HEK293 (cell line): ENCODE measurements around the gene DPM1.

Experiments
- ATF2 ChIP-seq: fragments of 450-650 bp; formaldehyde crosslinking; IDR thresholded peaks from 2 replicates; pipeline ENCODE4 v1.5.1; 2016; ENCODE audit warnings: missing biosample characterization, missing genetic modification characterization, low read depth
- PATZ1 ChIP-seq: fragments of 450-650 bp; formaldehyde crosslinking; IDR thresholded peaks from 2 replicates; pipeline ENCODE4 v1.5.1; 2016; ENCODE audit warnings: missing biosample characterization, missing genetic modification characterization
- SALL2 ChIP-seq: fragments of 450-650 bp; formaldehyde crosslinking; IDR thresholded peaks from 2 replicates; pipeline ENCODE4 v1.5.0; 2017; ENCODE audit warnings: missing biosample characterization, mild to moderate bottlenecking, missing genetic modification characterization, borderline replicate concordance
- SP3 ChIP-seq: fragments of 450-650 bp; formaldehyde crosslinking; IDR thresholded peaks from 2 replicates; pipeline ENCODE4 v1.5.1; 2016; ENCODE audit warnings: missing biosample characterization, missing genetic modification characterization
- YY1 ChIP-seq: fragments of 450-650 bp; formaldehyde crosslinking; IDR thresholded peaks from 2 replicates; pipeline ENCODE4 v1.5.1; 2018; ENCODE audit warnings: missing biosample characterization, missing genetic modification characterization
- ZBTB48 ChIP-seq: fragments of 450-650 bp; formaldehyde crosslinking; IDR thresholded peaks from 2 replicates; pipeline ENCODE4 v1.5.1; 2016; ENCODE audit warnings: missing biosample characterization, missing genetic modification characterization
- ZBTB8A ChIP-seq: fragments of 450-650 bp; formaldehyde crosslinking; IDR thresholded peaks from 2 replicates; pipeline ENCODE4 v1.5.1; 2016; ENCODE audit warnings: missing biosample characterization, missing genetic modification characterization
- ZNF155 ChIP-seq: fragments of 450-650 bp; formaldehyde crosslinking; IDR thresholded peaks from 2 replicates; pipeline ENCODE4 v1.5.1; 2016; ENCODE audit warnings: missing biosample characterization, missing genetic modification characterization
- ZNF16 ChIP-seq: fragments of 450-650 bp; formaldehyde crosslinking; IDR thresholded peaks from 2 replicates; pipeline ENCODE4 v1.5.1; 2016; ENCODE audit warnings: low read depth, missing biosample characterization, missing genetic modification characterization
- ZNF19 ChIP-seq: fragments of 450-650 bp; formaldehyde crosslinking; IDR thresholded peaks from 2 replicates; pipeline ENCODE4; 2016; ENCODE audit warnings: missing biosample characterization, missing genetic modification characterization, low read depth
- ZNF211 ChIP-seq: fragments of 450-650 bp; formaldehyde crosslinking; IDR thresholded peaks from 2 replicates; pipeline ENCODE4 v1.5.1; 2016; ENCODE audit warnings: low read depth, missing biosample characterization, missing genetic modification characterization
- ZNF214 ChIP-seq: fragments of 450-650 bp; formaldehyde crosslinking; IDR thresholded peaks from 2 replicates; pipeline ENCODE4 v1.5.1; 2017; ENCODE audit warnings: missing biosample characterization, mild to moderate bottlenecking, missing genetic modification characterization, borderline replicate concordance
- ZNF23 ChIP-seq: fragments of 450-650 bp; formaldehyde crosslinking; IDR thresholded peaks from 2 replicates; pipeline ENCODE4 v1.5.1; 2016; ENCODE audit warnings: missing biosample characterization, missing genetic modification characterization, borderline replicate concordance
- ZNF280C ChIP-seq: fragments of 450-650 bp; formaldehyde crosslinking; IDR thresholded peaks from 2 replicates; pipeline ENCODE4 v1.5.1; 2016; ENCODE audit warnings: missing biosample characterization, missing genetic modification characterization
- ZNF280D ChIP-seq: fragments of 450-650 bp; formaldehyde crosslinking; IDR thresholded peaks from 2 replicates; pipeline ENCODE4 v1.5.1; 2016; ENCODE audit warnings: missing biosample characterization, missing genetic modification characterization
- ZNF292 ChIP-seq: fragments of 450-650 bp; formaldehyde crosslinking; IDR thresholded peaks from 2 replicates; pipeline ENCODE4 v1.5.1; 2016; ENCODE audit warnings: low read depth, missing biosample characterization, missing genetic modification characterization, borderline replicate concordance
- ZNF302 ChIP-seq: fragments of 450-650 bp; formaldehyde crosslinking; IDR thresholded peaks from 2 replicates; pipeline ENCODE4 v1.5.1; 2016; ENCODE audit warnings: missing biosample characterization, missing genetic modification characterization, low read depth
- ZNF354C ChIP-seq: fragments of 450-650 bp; formaldehyde crosslinking; IDR thresholded peaks from 2 replicates; pipeline ENCODE4 v1.5.1; 2016; ENCODE audit warnings: missing biosample characterization, missing genetic modification characterization, low read depth, borderline replicate concordance
- ZNF501 ChIP-seq: fragments of 450-650 bp; formaldehyde crosslinking; IDR thresholded peaks from 2 replicates; pipeline ENCODE4 v1.5.1; 2016; ENCODE audit warnings: missing biosample characterization, missing genetic modification characterization
- ZNF558 ChIP-seq: fragments of 450-650 bp; formaldehyde crosslinking; IDR thresholded peaks from 2 replicates; pipeline ENCODE4 v1.5.1; 2016; ENCODE audit warnings: missing biosample characterization, missing genetic modification characterization
- ZNF621 ChIP-seq: fragments of 450-650 bp; formaldehyde crosslinking; IDR thresholded peaks from 2 replicates; pipeline ENCODE4 v1.5.1; 2017; ENCODE audit warnings: missing biosample characterization, missing genetic modification characterization
- ZNF629 ChIP-seq: fragments of 450-650 bp; formaldehyde crosslinking; IDR thresholded peaks from 2 replicates; pipeline ENCODE4 v1.5.1; 2017; ENCODE audit warnings: missing biosample characterization, missing genetic modification characterization
- ZNF645 ChIP-seq: fragments of 450-650 bp; formaldehyde crosslinking; IDR thresholded peaks from 2 replicates; pipeline ENCODE4; 2016; ENCODE audit warnings: missing biosample characterization, missing genetic modification characterization
- ZNF658 ChIP-seq: fragments of 450-650 bp; formaldehyde crosslinking; IDR thresholded peaks from 2 replicates; pipeline ENCODE4; 2016; ENCODE audit warnings: missing biosample characterization, missing genetic modification characterization
- ZNF664 ChIP-seq: fragments of 450-650 bp; formaldehyde crosslinking; IDR thresholded peaks from 2 replicates; pipeline ENCODE4 v1.5.1; 2016; ENCODE audit warnings: missing biosample characterization, missing genetic modification characterization
- ZNF747 ChIP-seq: fragments of 450-650 bp; formaldehyde crosslinking; IDR thresholded peaks from 2 replicates; pipeline ENCODE4 v1.5.1; 2016; ENCODE audit warnings: missing biosample characterization, missing genetic modification characterization
- ZNF830 ChIP-seq: fragments of 450-650 bp; IDR thresholded peaks from 2 replicates; pipeline ENCODE4 v1.5.0; 2018; ENCODE audit warnings: missing biosample characterization, missing genetic modification characterization, low read depth, mild to moderate bottlenecking, moderate library complexity
- ZSCAN16 ChIP-seq: fragments of 450-650 bp; formaldehyde crosslinking; IDR thresholded peaks from 2 replicates; pipeline ENCODE4 v1.5.1; 2016; ENCODE audit warnings: missing biosample characterization, missing genetic modification characterization
- ZSCAN18 ChIP-seq: fragments of 450-650 bp; formaldehyde crosslinking; IDR thresholded peaks from 2 replicates; pipeline ENCODE4 v1.5.1; 2016; ENCODE audit warnings: missing biosample characterization, missing genetic modification characterization

The DPM1 gene

GRCh38 chr20:50931306-50932015, 26.9 kb downstream of the DPM1 start, which contains the start of gene ADNP (continued):
- TF ChIP-seq ZNF280D (tag by site-specific recombination) (no peak), ZNF211 (no peak), ZNF292 (tag by site-specific recombination) (no peak), ZSCAN16 (tag by site-specific recombination) (no peak), SALL2 (no peak), ZNF645 (no peak), ATF2 (tag by site-specific recombination) (peak; percentile 75), ZNF830 (tag by site-specific recombination) (no peak), ZNF214 (tag by site-specific recombination) (no peak), ZBTB8A (tag by site-specific recombination) (peak; percentile 68), ZNF23 (tag by site-specific recombination) (no peak), ZNF16 (tag by site-specific recombination) (no peak), ZNF558 (no peak), ZNF747 (no peak), ZNF621 (no peak), ZNF629 (tag by site-specific recombination) (peak; percentile 68), ZNF658 (tag by site-specific recombination) (no peak), SP3 (peak; percentile 34; the same call in 1 of the 2 replicates), ZBTB48 (tag by site-specific recombination) (no peak), ZNF280C (tag by site-specific recombination) (no peak), ZNF664 (tag by site-specific recombination) (no peak), ZNF302 (tag by site-specific recombination) (no peak), ZNF155 (tag by site-specific recombination) (no peak), ZNF354C (tag by site-specific recombination) (no peak), ZNF19 (tag by site-specific recombination) (no peak), PATZ1 (tag by site-specific recombination) (peak; percentile 98), ZNF501 (tag by site-specific recombination) (no peak; the same call in 1 of the 2 replicates), ZSCAN18 (tag by site-specific recombination) (no peak), YY1 (tag by site-specific recombination) (peak; percentile 85)
